GM21825 (cell line): Measurements from ENCODE around the gene FCRL5.
"Not testable (repeated sequence)": the region's sequence is repeated elsewhere in the genome, so short reads cannot be mapped to it uniquely, and the experiment has no call there.

ENCODE experiments used
- ATAC-seq: cut with Tn5 transposase; IDR thresholded peaks from one replicate; pipeline ENCODE4 v1.9.1; 2021; ENCODE audit warnings: mild to moderate bottlenecking, moderate library complexity; ENCODE audit not compliant: unreplicated experiment

Gene FCRL5

DNA sequence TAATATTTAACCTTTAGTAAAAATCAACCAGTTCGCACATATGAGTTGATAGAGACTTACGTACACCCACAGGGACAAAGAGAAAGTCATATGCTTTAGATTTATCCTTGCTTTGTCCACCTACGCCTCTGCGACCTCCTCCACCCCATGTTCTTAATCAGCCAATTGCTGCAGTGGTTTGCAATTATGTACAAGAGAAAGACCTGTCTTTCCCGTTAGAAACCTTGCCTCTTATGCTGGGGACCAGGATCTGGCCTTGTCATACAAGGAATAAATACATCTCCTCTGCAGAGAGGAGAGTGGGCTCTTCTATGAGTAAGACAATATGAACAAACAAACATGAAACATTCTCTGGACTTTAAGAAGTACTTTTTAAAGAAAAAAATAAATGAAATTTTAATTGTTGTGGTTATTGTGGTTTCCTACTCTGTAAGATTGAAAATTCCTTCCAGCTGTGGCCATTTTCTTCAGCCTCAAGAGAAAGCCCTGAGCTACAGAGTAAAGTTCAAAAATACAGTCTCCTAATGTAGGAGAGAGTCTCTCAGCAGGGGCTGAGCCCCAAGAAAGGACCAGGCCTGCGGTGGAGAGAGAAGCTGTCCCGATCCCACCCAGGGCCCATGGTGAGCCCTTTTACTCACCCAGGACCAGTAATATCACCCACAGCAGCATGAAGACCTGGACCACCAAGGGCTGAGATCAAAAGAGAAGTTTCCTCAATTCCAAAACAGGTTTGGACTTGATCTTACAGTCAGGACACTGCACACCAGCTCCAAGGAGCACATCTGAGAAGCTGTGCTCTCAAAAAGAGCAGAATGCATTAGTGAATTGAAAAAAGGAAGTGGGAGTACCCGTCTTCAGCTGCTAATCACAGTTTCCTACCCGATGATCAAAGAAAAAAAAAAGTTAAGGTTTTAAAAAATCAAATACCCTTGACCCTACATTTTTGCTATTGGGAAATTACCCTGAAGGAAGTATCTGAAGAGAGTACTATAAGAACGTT, at the start of gene FCRL5:
FCRL5 (minus strand) TSS at position 822 of the 1,000 bp plus-strand sequence; CDS start at position 669, 153 bp downstream.
- peak; percentile 90 for ATAC-seq

DNA sequence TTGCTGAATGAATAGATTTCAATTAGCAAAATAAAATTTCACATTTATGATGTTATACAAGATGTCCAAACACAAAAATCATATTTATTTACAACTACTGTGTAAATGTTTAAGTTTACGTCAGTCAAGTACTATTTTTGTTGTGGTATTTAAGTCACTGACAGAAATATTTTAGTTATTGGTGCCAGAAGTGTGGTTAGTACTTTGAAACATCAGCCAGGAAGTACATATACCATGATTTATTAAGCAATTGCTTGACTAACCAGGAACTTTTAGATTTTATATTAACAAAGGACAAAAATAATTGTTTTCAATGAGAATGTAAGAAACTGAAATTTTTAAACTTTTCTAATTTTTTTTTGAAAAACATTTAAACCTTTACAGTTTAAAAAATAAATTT, 47.9 kb upstream of the FCRL5 start:
- no peak for ATAC-seq

DNA sequence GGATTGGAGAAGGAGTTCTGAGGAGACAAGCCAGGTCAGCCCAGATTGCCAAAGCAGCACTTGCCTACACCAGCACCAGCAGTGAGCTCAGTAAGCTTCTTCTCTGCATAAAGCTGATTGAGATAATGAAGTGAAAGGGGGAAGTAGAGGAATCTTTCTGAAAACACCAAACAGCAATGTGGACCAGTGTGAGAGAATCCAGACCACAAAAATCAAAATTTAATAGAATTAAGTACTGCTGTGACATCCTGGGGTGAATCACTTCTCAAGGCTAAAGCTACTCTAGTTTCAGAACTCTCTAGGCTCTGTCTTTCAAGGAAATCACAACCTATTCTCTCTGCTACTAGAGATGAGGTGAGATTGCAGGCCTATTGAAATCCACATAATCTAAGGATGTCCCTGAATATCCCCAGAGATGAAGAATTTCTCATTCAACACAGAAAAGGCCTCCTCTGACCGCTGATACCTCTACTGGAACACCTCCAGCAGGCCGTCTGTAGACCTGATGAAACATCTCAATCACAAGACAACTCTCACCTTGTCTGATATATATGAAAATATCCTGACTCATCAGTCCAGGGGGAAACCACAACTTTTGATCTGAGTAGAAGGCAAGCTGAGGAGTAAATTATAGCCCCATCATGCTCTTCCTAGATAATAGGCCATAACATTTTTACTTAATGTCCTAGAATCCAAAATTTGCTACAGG, 45.8 kb upstream of the FCRL5 start, which contains the start of gene FCRL4:
FCRL4 (minus strand) TSS at position 127 of the 709 bp plus-strand sequence. CDS start 141 bp downstream, outside the sequence.
- ATAC-seq: peak; percentile 62

DNA sequence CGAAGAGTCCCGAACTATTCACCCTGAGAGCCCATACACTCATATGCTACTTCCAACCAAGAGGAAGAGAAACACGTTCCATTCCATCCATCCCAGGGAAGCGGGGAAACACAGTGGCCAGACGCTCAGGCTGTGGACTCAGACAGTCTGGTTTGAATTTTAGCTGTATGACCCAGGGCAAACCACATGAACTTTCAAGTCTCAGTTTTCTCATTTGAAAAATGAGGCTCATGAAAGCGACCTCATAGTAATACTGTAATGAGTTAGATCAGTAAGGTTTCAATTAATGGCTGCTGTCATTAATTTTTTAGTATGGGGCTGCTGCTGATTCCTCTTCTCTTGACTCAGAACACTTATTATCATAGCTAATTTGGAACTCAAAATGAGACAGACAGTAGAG, 44.1 kb upstream of the FCRL5 start:
- ATAC-seq: peak; percentile 43

DNA sequence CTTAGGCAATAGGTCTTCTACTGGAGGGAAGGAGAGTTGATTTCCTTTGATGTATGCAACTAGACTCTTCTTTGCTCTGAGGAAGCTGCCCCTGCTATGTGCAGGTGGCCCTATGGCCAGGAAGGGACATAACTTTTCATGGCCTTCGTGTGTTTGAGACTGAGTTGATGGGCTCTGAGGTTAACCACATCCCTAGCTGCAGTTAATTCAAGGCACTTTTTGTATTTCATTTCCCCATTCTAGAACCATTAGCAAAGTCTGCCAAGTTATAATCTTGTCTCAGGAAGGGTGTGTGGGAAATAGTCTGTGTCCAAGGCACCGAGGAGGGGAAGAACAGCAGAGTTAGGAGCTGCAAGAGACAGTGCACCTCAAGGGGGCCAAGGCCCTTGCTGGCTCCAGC, 43.0 kb upstream of the FCRL5 start:
- ATAC-seq: peak; percentile 58

DNA sequence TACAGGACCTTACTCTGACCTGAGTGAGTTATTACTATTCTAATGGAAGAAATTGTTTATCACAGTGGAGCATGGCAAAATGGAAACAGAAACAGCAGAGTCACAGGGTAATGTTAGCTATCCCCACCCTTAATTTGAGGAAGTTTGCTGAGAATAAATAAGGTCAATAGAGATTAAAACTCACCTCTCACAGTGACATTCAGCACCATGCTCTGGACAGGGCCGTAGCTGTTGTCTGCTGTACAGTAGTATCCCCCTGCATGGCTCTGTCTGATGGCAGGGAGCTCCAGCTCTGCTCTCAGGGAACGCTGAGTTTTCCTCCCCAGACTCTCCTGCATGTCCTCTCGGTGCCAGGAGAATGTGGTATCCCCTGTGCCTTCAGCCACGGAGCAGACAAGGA, 33.7 kb upstream of the FCRL5 start:
- ATAC-seq: no peak

DNA sequence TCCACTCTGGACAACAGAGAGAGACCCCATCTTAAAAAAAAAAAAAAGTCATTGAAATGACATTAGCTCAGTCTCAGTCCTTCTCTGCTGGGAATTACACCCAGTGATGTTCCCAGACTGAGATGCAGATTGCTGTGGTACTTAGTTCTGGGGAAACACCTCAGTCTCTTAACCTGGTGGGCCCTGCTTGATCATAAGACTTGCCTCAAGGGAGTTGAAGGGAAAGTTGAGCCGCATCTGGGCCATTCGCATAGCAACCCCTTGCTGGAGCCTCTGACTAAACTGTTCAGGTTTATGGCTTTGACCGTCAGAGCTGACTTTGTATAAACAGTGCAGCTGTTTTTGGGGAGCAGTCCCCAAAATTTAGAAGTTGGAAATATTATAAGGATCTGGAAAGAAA, 32.2 kb upstream of the FCRL5 start:
- no peak for ATAC-seq

DNA sequence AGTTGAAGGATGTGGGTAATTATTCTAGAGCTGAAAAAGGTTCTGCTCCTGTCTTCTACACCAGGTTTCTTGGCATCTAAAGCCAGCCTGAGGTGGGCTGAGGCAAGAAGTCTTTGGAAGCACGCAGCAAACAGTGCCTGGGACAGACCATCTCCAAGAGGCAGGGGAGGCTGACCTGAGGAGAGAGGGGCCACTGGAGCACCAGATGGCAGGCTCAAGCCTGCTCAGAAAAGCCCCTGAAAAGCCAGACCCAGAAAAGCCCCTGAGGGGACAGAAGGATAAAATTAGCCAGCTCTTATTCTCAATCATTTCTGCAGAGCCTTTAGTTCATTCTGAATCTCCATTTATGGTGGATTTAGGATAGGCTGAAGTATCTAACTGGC, 28.5 kb upstream of the FCRL5 start:
- ATAC-seq: no peak

DNA sequence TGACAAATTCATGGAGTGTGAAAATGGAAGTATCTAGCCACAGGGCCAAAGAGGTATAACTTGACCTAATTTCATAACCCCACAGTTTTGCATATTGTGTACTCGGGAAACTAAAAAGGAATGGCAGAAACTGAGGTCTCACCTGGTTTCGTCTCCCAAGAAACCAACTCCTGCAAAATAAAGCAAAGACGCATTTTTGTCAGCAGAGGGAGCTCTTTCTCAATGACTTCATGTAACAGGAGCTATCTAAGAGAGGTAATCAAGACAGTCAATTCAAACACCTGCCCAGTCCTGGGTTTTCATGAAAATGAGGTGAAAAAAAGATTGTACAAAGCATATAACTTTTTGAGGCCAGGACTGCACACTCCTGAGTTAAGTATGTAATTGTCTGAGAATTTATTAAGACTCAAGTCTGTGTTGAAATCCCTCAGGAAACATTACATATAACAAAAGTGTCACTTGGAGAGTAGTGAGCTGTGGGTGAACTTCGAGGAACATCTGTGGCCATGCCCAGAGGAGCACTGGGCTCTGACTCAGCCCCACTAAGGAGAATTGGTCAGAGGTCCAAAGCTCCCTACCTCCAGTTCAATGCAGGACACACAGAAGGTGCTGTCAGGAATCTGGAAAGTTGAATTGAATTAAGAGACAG, 28.0 kb upstream of the FCRL5 start:
- ATAC-seq: no peak

DNA sequence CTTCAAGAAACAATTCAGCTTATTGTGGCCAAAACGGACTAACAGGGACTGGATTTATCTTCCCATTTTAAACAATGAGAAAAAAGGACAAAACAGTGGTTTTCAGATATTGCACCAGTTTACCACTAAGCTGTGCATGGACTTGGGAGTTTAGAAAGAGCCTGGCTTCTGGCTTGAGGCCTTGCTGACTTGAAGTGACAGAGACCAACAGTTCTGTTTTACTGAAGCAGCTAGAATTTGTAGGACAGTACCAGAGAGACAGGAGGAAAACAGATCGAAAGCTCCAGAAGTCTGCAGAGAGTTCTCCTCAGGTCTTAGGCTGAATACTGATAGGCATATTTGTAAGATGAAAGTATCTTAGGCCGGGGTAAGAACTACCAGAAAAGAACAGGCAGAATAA, 25.1 kb upstream of the FCRL5 start:
- no peak for ATAC-seq

DNA sequence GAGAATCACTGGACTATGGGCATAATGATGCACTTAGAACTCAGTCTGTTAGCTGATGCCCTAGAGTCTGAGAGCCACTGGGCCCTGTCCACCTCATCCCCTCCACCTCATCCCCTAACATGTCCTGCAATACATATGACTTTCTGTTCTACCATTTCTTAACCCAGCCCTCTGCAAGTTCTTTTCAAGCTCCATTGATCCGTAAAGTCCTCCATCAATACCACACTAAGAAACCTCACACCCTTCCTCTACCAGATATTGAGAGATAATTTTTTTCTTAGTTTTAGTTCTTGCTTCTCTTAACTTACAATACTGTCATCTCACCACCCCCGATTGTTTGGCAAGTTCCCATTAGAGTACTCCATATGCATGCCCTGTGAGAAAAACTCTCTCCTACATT, 23.4 kb upstream of the FCRL5 start:
- ATAC-seq: peak; percentile 69

DNA sequence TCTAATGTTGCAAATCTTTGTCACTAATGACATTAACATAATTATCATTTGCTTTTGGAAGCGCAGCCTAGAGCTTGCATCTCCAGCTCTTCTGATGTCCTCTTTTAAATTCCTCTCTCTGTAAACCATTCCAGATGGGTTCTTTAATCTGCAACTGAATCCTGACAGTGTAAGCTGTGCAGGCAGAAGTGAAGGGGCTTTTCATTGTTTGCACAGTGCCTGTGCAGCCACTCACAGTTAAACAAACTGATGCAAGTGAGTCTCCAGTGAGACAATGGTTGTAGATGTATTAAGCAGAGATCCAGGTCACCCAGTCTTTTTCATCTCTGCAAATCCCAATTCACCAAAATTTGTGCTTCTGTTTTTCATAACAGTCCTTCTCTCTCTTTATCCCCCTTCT, 22.5 kb upstream of the FCRL5 start:
- ATAC-seq: no peak

DNA sequence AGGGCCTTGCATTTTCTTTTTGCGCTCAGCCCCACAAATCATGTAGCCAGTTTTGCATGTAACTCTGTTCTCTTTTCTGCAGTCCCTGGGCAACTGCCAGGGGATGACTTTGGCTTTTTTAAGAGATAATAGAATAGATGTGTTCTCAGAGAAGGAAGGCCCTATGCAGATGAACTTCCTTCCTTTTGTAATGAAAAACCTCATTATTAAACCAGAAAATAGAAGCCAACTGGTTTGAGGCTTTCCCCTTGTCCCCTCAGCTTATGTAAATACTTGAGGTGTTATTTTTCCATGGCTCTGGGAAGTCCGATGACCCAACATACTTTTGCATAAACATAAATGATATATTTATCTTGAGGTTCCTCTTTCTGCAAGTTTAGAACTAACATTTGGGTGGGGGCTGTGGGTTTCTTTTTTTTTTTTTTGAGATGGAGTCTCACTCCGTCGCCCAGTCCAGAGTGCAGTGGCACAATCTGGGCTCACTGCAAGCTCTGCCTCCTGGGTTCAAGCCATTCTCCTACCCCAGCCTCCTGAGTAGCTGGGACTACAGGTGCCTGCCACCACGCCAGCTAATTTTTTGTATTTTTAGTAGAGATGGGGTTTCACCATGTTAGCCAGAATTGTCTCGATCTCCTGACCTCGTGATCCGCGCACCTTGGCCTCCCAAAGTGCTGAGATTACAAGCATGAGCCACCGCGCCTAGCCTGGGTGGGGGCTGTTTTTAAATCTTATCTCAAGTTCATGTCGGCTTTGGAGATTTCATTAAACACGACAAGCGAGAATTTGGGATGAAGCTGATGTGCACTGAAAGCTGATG, 14.4 kb upstream of the FCRL5 start:
- no peak for ATAC-seq

DNA sequence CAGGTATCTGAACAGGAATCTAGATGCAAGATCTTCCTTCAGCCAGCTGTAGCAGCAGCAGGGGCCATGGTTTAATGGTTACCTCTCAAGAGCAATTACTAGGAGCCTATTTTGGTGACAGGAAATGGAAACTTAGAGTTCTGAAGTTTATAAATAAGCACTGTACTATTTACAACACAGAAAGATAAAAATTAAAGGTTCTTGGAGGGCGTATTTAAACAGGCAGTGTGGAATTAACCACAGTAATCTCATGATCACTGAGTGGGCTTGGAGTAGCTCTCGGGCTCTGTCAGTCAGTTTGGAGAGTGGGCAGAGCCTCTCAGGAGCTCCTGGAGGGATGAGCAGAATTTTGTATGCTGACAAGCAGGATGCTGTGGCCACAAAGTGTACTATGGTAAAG, 10.2 kb upstream of the FCRL5 start:
- ATAC-seq: peak; percentile 67

DNA sequence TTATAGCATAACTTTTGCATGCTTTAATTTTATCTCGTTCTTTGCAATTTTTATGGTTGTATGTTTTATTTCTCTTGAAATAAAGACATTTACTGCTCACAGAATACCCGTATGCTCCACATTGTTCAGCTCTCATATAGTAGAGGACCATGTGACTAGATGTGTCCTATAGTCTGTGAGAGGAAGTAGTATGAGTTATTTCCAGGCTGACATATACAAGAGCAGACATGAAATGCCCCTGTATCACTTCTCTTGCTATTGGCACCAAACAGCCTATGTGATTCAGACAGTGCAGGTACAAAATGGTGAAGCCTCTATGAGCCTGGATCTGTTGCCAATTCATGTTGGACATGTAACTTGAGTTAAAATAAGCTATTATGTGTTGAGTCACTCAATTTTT, 5.8 kb upstream of the FCRL5 start:
- no peak for ATAC-seq

DNA sequence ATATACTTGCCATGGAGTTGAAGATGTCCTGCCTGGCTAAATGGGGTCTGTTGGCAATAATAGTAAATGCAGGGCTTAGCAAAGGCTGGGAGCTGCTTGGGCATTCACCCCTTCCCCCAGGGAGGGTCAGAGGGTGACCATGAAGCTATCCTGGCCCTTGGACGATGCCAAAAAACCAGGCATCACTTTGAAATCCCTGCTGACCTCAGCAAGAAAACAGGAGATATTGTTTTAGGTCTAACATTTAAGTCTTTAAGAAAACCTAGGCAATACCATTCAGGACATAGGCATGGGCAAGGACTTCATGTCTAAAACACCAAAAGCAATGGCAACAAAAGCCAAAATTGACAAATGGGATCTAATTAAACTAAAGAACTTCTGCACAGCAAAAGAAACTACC, 4.2 kb downstream of the FCRL5 start:
- not testable (repeated sequence) for ATAC-seq

DNA sequence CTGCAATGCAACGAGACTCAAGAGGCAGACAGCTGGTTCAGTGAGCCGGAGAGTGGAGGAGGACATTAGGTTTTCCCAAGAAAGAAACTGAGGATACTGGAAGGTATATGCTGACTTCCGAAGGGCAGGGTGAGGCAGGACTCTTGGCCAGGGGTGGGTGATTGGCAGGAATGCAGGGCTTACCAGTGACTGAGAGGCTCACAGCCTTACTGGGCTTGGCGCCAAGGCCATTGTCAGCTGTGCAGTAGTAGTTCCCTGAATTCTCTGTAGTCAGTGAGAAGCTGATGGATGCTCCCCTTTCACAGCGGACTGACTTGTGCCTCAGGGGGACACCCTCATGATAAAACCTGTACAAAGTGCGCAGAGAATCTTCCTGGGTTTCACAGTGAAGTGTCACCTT, 9.6 kb downstream of the FCRL5 start:
- ATAC-seq: no peak

DNA sequence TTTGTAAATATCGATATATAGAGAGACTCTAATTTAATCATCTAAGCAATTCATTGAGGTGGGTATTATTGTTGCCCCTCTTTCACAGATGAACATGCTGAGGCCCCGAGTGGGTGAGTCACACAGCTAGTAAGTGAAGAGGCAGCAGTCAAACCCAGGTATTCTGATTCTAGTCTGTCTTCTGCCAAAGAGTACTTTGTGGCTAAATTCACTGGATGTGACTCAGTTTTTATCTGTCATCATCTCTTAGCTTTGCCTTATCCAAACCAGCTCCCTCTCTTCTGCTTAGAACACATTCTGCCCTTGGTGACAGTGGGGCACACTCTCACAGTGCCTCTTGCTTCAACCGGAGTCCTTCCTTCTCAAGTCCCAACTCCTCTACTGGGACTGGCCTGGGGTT, 11.5 kb downstream of the FCRL5 start:
- ATAC-seq: no peak

DNA sequence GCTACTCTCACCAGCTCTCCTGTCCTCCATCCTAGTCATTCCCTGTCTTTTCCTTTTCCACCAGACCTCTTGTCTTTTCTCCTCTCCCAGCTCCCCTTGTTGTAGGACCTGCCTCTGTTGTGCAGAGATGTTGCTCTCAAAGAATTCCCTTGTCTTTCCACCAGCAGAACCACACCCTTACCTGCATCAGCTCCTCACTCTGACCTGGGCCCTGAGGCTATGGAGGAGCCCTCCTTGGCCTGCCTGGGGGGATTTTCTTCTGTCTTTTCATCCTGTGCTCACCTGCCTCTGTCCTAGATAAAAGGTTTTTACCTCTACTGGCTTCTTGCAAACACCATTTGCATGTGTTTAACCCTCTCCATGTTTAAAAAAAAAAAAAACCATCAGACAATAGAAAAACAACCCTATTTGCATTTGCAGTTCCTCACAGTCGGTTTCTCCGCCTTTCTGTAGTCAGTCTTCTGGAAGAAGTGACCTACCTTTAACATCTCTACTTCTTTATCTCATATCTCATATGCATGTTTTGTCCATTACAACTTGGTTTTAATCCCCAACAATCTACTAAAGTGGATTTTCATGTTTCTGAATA, 12.1 kb downstream of the FCRL5 start:
- ATAC-seq: no peak

DNA sequence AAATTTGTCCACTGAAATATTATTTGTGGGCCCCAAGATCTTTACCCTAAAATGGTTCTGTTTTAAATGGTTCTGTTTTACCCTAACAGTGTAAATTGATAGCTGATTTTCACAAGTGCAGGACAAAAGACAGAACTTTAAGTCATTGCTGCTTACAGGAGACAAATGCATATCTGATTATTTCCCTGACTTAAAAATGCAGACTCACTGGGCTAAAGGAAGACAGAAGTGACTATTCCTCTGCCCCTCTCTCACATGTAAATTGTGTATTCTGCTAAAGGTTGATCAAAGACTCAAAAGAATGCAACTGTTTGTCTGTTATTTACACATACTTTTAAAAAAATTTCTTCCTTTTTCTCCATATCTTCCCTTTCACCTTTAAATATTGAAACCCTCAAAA, 12.7 kb downstream of the FCRL5 start:
- ATAC-seq: no peak
